SH-SY5Y (cell line): ENCODE data around the gene MIGA1.

Experiments
- GATA2 ChIP-seq: IDR thresholded peaks from 2 replicates; pipeline ENCODE4 v1.6.1; 2011; ENCODE audit warnings: mild to moderate bottlenecking, low read depth, low read length
- GATA3 ChIP-seq: IDR thresholded peaks from 2 replicates; pipeline ENCODE4 v1.6.1; 2011; ENCODE audit warnings: low read depth, mild to moderate bottlenecking, low read length, moderate library complexity

GRCh38 chr1:77817368-77818209, 38.1 kb downstream of the MIGA1 start:
- TF ChIP-seq GATA2 (no peak), GATA3 (no peak)
